KMS-11 (cell line): ENCODE results near the gene SLC24A4.

Source experiments
- H2AFZ ChIP-seq: fragments of 200-600 bp; sonication (generic); 2 replicates; pipeline ENCODE4 v1.6.1; 2016; ENCODE audit warnings: antibody characterized with exemption, mixed run types, low read depth
- H3K27ac ChIP-seq: fragments of 200-600 bp; sonication (generic); 2 replicates; pipeline ENCODE4 v1.6.1; 2016; ENCODE audit warnings: mild to moderate bottlenecking, mixed run types
- H3K27me3 ChIP-seq: fragments of 200-600 bp; sonication (generic); 2 replicates; pipeline ENCODE4 v1.6.1; 2017; ENCODE audit warnings: mild to moderate bottlenecking, low read depth, mixed run types, moderate library complexity; ENCODE audit not compliant: insufficient read depth
- H3K36me3 ChIP-seq: fragments of 200-600 bp; sonication (generic); 2 replicates; pipeline ENCODE4 v1.6.1; 2017; ENCODE audit warnings: mild to moderate bottlenecking, mixed run types; ENCODE audit not compliant: insufficient read depth
- H3K4me1 ChIP-seq: fragments of 200-600 bp; sonication (generic); 2 replicates; pipeline ENCODE4 v1.6.1; 2016; ENCODE audit warnings: mild to moderate bottlenecking, low read depth, mixed run types; ENCODE audit not compliant: poor library complexity, severe bottlenecking
- H3K4me2 ChIP-seq: fragments of 200-600 bp; sonication (generic); 2 replicates; pipeline ENCODE4 v1.7.0; 2016; ENCODE audit warnings: mild to moderate bottlenecking, mixed run types
- H3K4me3 ChIP-seq: fragments of 200-600 bp; sonication (generic); IDR thresholded peaks from 2 replicates; pipeline ENCODE4 v1.6.1; 2017; ENCODE audit warnings: low read depth, low read length, mixed read lengths; ENCODE audit not compliant: insufficient read depth
- H3K79me2 ChIP-seq: fragments of 200-600 bp; sonication (generic); 2 replicates; pipeline ENCODE4 v1.6.1; 2016; ENCODE audit warnings: low read depth, mixed run types; ENCODE audit not compliant: insufficient read depth
- H3K9ac ChIP-seq: fragments of 200-600 bp; sonication (generic); 2 replicates; pipeline ENCODE4 v1.6.1; 2016; ENCODE audit warnings: mild to moderate bottlenecking, mixed run types
- H4K20me1 ChIP-seq: fragments of 200-600 bp; sonication (generic); 2 replicates; pipeline ENCODE4 v1.6.1; 2016; ENCODE audit warnings: mild to moderate bottlenecking, mixed run types; ENCODE audit not compliant: insufficient read depth
- TF ChIP-seq, protein P1 (sequence below): fragments of 200-600 bp; sonication (generic); conservative IDR thresholded peaks from 2 replicates; pipeline ENCODE4 v1.6.1; 2017; ENCODE audit warnings: low read depth, mild to moderate bottlenecking, antibody characterized with exemption, low read length, moderate library complexity, mixed read lengths

SLC24A4 gene

DNA sequence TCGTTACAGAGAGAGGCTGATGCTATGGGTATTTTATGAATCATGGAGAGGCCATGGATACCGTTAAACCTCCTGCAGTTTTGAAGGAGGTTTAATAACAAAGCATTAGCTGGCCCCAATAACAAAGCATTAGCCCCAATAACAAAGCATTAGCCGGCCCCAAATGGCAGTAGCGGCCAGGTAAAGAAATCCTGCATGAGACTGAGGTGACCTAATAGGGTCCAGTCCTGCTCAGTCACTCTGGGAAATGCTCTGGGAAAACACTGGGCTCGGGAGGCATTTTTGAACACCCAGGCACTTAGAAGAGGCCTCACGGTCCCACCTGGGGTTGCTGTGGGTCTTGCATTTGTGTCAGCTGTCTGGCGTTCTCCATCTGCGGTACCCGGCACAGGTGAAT is 189.8 kb downstream of the SLC24A4 start:
- no peaks in the 10 kb centered on the region for H4K20me1 ChIP-seq
- H3K27me3 ChIP-seq, result no peaks in the 10 kb centered on the region
- no peak overlapping the region for H3K27ac ChIP-seq
- H3K79me2 ChIP-seq, result no peaks in the 10 kb centered on the region
- TF ChIP-seq, protein P1, sequence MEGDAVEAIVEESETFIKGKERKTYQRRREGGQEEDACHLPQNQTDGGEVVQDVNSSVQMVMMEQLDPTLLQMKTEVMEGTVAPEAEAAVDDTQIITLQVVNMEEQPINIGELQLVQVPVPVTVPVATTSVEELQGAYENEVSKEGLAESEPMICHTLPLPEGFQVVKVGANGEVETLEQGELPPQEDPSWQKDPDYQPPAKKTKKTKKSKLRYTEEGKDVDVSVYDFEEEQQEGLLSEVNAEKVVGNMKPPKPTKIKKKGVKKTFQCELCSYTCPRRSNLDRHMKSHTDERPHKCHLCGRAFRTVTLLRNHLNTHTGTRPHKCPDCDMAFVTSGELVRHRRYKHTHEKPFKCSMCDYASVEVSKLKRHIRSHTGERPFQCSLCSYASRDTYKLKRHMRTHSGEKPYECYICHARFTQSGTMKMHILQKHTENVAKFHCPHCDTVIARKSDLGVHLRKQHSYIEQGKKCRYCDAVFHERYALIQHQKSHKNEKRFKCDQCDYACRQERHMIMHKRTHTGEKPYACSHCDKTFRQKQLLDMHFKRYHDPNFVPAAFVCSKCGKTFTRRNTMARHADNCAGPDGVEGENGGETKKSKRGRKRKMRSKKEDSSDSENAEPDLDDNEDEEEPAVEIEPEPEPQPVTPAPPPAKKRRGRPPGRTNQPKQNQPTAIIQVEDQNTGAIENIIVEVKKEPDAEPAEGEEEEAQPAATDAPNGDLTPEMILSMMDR, result no peak
- peaks cover 7% of the 10 kb centered on the region for H3K4me1 ChIP-seq
- H3K4me3 ChIP-seq, result no peak overlapping the region
- no peaks in the 10 kb centered on the region for H3K36me3 ChIP-seq
- H3K4me2 ChIP-seq, result no peak overlapping the region
- no peak overlapping the region; the same call in 1 of the 2 replicates for H3K9ac ChIP-seq
- peak overlapping the region; percentile 73 for H2AFZ ChIP-seq

DNA sequence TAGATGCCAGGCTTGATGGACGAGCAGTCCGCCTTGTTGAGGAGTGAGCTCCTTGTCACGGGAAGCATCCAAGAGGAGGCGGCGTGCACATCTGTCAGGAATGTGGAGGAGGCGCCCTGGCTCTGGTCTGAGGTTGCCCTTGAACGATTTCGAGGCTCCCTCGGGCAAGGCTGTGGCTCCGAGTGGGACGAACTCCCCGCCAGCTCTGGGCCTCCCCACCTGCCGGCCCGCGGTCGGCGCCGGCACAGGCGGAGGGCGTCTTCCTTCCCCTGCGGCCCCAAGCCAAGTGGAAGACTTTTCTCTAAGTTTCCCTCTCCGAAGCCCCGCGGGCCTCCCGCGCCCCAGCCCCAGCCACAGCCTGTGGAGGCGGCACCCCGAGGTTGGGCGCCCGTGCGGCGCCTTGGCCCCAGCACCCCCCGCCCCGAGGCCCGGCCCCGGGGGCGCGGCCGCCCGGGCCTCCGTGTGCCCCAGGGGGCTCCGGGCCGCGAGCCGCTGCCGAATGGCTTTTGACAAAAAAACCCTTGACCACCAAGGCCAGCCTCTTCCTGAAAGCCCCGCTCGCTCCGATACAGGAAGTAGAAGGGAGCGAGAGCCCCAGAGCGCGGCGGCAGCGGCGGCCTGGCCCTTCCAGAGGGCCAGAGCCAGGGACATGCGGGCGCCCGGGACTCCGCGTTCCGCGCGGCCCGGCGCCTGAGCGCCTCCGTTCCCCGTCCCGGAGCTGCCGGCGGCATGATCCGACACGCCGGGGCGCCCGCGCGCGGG is 190.4 kb downstream of the SLC24A4 start, which contains the start of gene RIN3:
RIN3 (plus strand) TSS at position 578 of the 762 bp plus-strand sequence; CDS start at position 730, 152 bp downstream.
- Histone ChIP-seq H3K9ac (peak within 1 kb of the TSS; percentile 81), H3K4me3 (no peak within 1 kb of the TSS), H3K27me3 (no peaks in the 10 kb centered on the region), H3K4me2 (peak within 1 kb of the TSS; percentile 39; the same call in 1 of the 2 replicates), H3K36me3 (no peaks in the 10 kb centered on the region), H3K79me2 (no peaks in the 10 kb centered on the region), H3K4me1 (peaks cover 4% of the 10 kb centered on the region), H3K27ac (no peak within 1 kb of the TSS), H4K20me1 (no peaks in the 10 kb centered on the region), H2AFZ (peak within 1 kb of the TSS; percentile 73)
- TF ChIP-seq, protein P1, result no peak

DNA sequence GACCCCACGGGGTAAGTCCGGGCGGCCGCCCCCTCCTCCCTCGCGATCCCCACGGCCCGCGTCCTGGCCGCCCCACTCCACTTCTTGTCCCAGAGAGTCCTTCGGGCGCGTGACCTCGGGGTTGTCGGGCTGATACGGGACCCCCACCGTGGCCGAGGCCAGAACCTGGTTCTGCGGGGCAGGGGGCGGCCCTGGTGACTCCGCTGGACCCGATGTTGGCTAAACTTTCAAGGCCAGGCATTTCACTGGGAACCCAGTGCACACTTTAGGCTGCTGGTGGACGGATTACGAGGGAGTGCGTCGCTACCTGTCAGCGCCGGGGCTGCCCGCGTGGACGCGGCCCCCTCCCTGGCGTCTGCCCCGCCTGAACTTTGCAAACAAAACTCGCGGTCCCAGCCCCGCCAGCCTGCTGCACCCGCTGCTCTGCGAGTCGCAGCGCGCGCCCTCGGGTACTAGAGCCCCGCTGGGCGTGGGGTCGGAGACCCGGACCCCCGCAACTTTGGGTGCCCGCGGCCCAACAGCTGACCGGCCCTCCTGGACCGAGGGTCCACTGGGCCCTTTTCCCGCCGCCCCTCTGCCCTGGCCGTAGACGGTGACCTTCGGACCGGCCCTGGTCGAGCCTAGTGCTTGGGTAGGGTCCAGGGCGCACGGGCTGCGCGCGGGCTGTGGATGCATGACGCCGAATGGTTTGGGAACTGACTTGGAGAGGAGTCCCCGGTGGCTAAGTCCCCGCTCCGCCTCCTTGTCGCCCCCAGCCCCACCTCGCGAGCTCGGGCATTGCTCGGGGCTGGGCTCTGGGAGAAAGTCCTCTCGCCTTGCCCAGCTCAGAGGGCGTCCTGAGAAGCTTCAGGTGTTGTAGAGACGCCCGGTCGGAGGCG is 191.2 kb downstream of the SLC24A4 start:
- no peaks in the 10 kb centered on the region for H3K36me3 ChIP-seq
- peaks cover 4% of the 10 kb centered on the region for H3K4me1 ChIP-seq
- H3K4me2 ChIP-seq, result peak overlapping the region; percentile 39; the same call in 1 of the 2 replicates
- H2AFZ ChIP-seq, result peak overlapping the region; percentile 73
- no peaks in the 10 kb centered on the region for H3K27me3 ChIP-seq
- peak overlapping the region; percentile 81 for H3K9ac ChIP-seq
- no peak overlapping the region for H3K27ac ChIP-seq
- TF ChIP-seq, protein P1, result no peak
- H3K4me3 ChIP-seq, result no peak overlapping the region
- no peaks in the 10 kb centered on the region for H4K20me1 ChIP-seq
- no peaks in the 10 kb centered on the region for H3K79me2 ChIP-seq

DNA sequence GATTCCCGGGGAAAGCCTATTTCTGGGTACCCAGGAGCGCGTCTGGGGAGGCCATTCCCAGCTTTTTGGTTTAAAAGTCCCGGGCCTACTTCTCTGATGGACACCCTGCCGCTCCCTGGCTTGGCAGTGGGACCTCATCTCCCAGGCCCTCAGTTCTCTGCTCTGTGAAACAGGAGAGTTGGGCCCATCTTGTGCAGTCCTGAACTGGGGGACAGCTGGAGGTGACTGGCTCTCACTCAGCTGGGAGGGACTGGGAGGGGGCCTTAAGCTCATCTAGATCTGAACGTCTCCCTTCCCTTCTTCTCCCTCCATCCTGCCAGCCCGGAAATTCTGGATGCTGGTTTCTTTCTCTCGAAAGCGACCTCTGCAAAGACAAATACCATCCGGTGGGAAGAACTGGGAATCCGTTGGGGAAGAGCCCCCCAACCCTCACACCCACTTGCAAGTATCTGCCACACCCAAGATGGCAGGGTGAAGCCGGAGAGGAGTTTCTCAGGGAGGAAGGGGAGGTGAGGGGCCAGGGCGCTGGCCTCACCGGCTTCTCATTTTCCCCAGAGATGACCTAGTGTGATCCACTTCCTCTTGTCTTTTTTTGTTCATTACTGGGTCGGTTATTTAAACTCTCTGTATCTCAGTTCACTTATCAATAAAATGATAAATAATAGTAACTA is 192.0 kb downstream of the SLC24A4 start:
- H3K27ac ChIP-seq, result no peak overlapping the region
- H3K36me3 ChIP-seq, result no peaks in the 10 kb centered on the region
- no peaks in the 10 kb centered on the region for H4K20me1 ChIP-seq
- H3K79me2 ChIP-seq, result no peaks in the 10 kb centered on the region
- no peak overlapping the region for H3K9ac ChIP-seq
- H3K4me2 ChIP-seq, result no peak overlapping the region
- no peak overlapping the region for H2AFZ ChIP-seq
- peaks cover 4% of the 10 kb centered on the region for H3K4me1 ChIP-seq
- TF ChIP-seq, protein P1, result no peak
- H3K27me3 ChIP-seq, result no peaks in the 10 kb centered on the region
- no peak overlapping the region for H3K4me3 ChIP-seq
